Measurements from ENCODE around the gene SLC28A3.

GRCh38 chr9:84322828-84323227 lies 17.7 kb downstream of the SLC28A3 start:
- TF ChIP-seq GATA2 (IDR thresholded peaks at IDR 0.05; ENCODE audit: low read depth, low read length) (no peak), GATA3 (IDR thresholded peaks at IDR 0.05; ENCODE audit: low read depth, low read length) (no peak)

Measured in SH-SY5Y (cell line).